ENCODE data around the gene IRF2BP1. TPM values are rescaled to one million over a fixed set of nuclear protein-coding genes. Genes with fewer than 3 reads are reported as not detected.
"Not testable (repeated sequence)": the region's sequence is repeated elsewhere in the genome, so short reads cannot be mapped to it uniquely, and the experiment has no call there.

The IRF2BP1 gene
- polyA plus RNA-seq, 4 donors, result 18.1 to 31.1 (median 20.1) TPM

- peak; percentile 95 to 100 (median 96) for DNase-seq (ENCODE audit: low read depth in 4 of 4, low spot score in 3 of 4)
Measured at GRCh38 chr19:45902651-45903625, 17.0 kb upstream of the IRF2BP1 start.

GRCh38 chr19:45901912-45902650 lies 16.1 kb upstream of the IRF2BP1 start, which contains the start of gene MYPOP:
Gene MYPOP, minus strand, starts transcription at chr19:45902613. Its CDS starts 840 bp downstream, at chr19:45901773.
- no peak for DNase-seq (ENCODE audit: low read depth in 4 of 4, low spot score in 3 of 4)

- no peak for DNase-seq (ENCODE audit: low read depth in 4 of 4, low spot score in 3 of 4)
Measured at GRCh38 chr19:45901432-45901911, 15.5 kb upstream of the IRF2BP1 start.

GRCh38 chr19:45900738-45901431 lies 14.9 kb upstream of the IRF2BP1 start:
- DNase-seq (ENCODE audit: low read depth in 4 of 4, low spot score in 3 of 4), result no peak

GRCh38 chr19:45899919-45900589 lies 14.1 kb upstream of the IRF2BP1 start:
- DNase-seq (ENCODE audit: low read depth in 4 of 4, low spot score in 3 of 4), result no peak

- DNase-seq (ENCODE audit: low read depth in 4 of 4, low spot score in 3 of 4), result no peak
Measured at GRCh38 chr19:45899253-45899652, 13.3 kb upstream of the IRF2BP1 start.

- DNase-seq (ENCODE audit: low read depth in 4 of 4, low spot score in 3 of 4), result no peak
Measured at GRCh38 chr19:45897261-45897812, 11.4 kb upstream of the IRF2BP1 start.

- DNase-seq (ENCODE audit: low read depth in 4 of 4, low spot score in 3 of 4), result not testable (repeated sequence)
Measured at GRCh38 chr19:45895983-45896599, 10.2 kb upstream of the IRF2BP1 start.

GRCh38 chr19:45895519-45895972 lies 9.6 kb upstream of the IRF2BP1 start:
- no peak for DNase-seq (ENCODE audit: low read depth in 4 of 4, low spot score in 3 of 4)

GRCh38 chr19:45890877-45891276 lies 4.9 kb upstream of the IRF2BP1 start:
- no peak for DNase-seq (ENCODE audit: low read depth in 4 of 4, low spot score in 3 of 4)

- no peak for DNase-seq (ENCODE audit: low read depth in 4 of 4, low spot score in 3 of 4)
Measured at GRCh38 chr19:45889210-45889885, 3.4 kb upstream of the IRF2BP1 start.

- DNase-seq (ENCODE audit: low read depth in 4 of 4, low spot score in 3 of 4), result no peak
Measured at GRCh38 chr19:45887200-45887710, 1.3 kb upstream of the IRF2BP1 start.

- DNase-seq (ENCODE audit: low read depth in 4 of 4, low spot score in 3 of 4), result peak; percentile 88 to 93 (median 90)
Measured at GRCh38 chr19:45886427-45887199, 672 bp upstream of the IRF2BP1 start.

- no peak for DNase-seq (ENCODE audit: low read depth in 4 of 4, low spot score in 3 of 4)
Measured at GRCh38 chr19:45884682-45885555, 1.0 kb downstream of the IRF2BP1 start.

- no peak for DNase-seq (ENCODE audit: low read depth in 4 of 4, low spot score in 3 of 4)
Measured at GRCh38 chr19:45883881-45884681, 1.9 kb downstream of the IRF2BP1 start.

GRCh38 chr19:45883586-45883880 lies 2.4 kb downstream of the IRF2BP1 start:
- no peak for DNase-seq (ENCODE audit: low read depth in 4 of 4, low spot score in 3 of 4)
